Pancreas (tissue), 10 donors: ENCODE measurements around the gene OLFM1. TPM values are rescaled to one million over a fixed set of nuclear protein-coding genes. Genes with fewer than 3 reads are reported as not detected.

Experiments
- ATAC-seq, 4 donors: fragments of 200-7000 bp; cut with Tn5 transposase; one replicate each; pipeline versions ENCODE4 v1.8.0 to v1.9.1; 2020; ENCODE audit warnings: mild to moderate bottlenecking in 4 of 4, moderate library complexity in 4 of 4
- DNase-seq, 6 donors: peaks; one replicate each; pipeline ENCODE4 v3.0.0-alpha.2; 2020
- FAIRE-seq: peaks from 2 replicates; lab custom pipeline; 2012; peaks lifted over from hg19 to GRCh38; lab: Jason Lieb, UNC
- H3K27ac ChIP-seq, 4 donors: fragments of 200-600 bp; sonication (generic); 1 replicate in 3 of 4; 2 replicates in 1 of 4; pipeline versions ENCODE4 v1.5.0 to v1.8.0; 2020
- H3K27me3 ChIP-seq, 4 donors: fragments of 200-600 bp; one replicate each; pipeline ENCODE4 v1.8.0; 2021
- H3K36me3 ChIP-seq, 3 donors: fragments of 200-600 bp; sonication (generic) in 1 of 3; one replicate each; pipeline versions ENCODE4 v1.5.0 to v1.8.0; 2020 to 2021
- H3K4me1 ChIP-seq, 3 donors: fragments of 200-600 bp; one replicate each; pipeline ENCODE4 v1.8.0; 2021
- H3K4me3 ChIP-seq, 4 donors: fragments of 200-600 bp; sonication (generic) in 2 of 4; one replicate each; pipeline versions ENCODE4 v1.5.0 to v1.8.0; 2020 to 2021
- H3K9me3 ChIP-seq, 4 donors: fragments of 200-600 bp; one replicate each; pipeline ENCODE4 v1.8.0; 2021
- CTCF ChIP-seq, 4 donors: fragments of 200-600 bp; sonication (generic) in 3 of 4; IDR thresholded peaks; one replicate each; pipeline versions ENCODE4 v1.5.0 to v1.8.0; 2021; ENCODE audit warnings: antibody characterized with exemption in 4 of 4
- WGBS, 2 donors: extraction: QIAGEN DNeasy Blood & Tissue Kit; methylation state at CpG; one replicate each; pipeline ENCODE4 v1.1.7; 2013; 5-methylcytosine and 5-hydroxymethylcytosine counted together
- intact Hi-C, 3 donors: fragments of 100-400 bp; cut with DNase I; formaldehyde crosslinking; loops; one replicate each; pipeline versions ENCODE4 v1.11.1 to v1.14.2; 2022
- polyA plus RNA-seq, 2 donors: library from polyadenylated mRNA; stranded (reverse); fragments of 200-250 nt; gene quantifications; one replicate each; pipeline ENCODE4 v1.2.3, GENCODE V29; 2013
- total RNA-seq, 6 donors: library from RNA; stranded (reverse); fragmentation: NEBNext Ultra II Directional in 4 of 6; extraction: Animal tissue kit (Norgen Biotek cat#: 25700) in 4 of 6; gene quantifications; one replicate each; pipeline versions ENCODE4 v1.2.1 to v1.2.4, GENCODE V29; 2021 to 2023
- donor health status: healthy with polysubstance abuse.
- donor health status: DM: no; HTN: no; CAD: no; lungs with moderate emphysema.
- donor health status: DM: no; HTN: no; CAD: no.
- donor health status: control.
- donor health status: control.
- donor health status: Bipolar disorder and iron deficiency.
- donor health status: DM: yes; HTN: yes; CAD: no.
- donor health status: DM: no; HTN: no; CAD: no.
- donor health status: DM: no; HTN: no; CAD: no.
- donor health status: DM: yes; HTN: yes; CAD: no.

OLFM1 gene
- total and polyA plus RNA-seq, 8 donors = 5.9 to 14.1 (median 7.8) TPM

- no peak for TF ChIP-seq CTCF (IDR thresholded peaks at IDR 0.05)
- FAIRE-seq (no peak), ATAC-seq (peak; percentile 21 to 74 (median 63)), DNase-seq (peak in 2 of 6 donors; percentile 16 to 18)
- Histone ChIP-seq H3K4me3 (no peak overlapping the region), H3K27ac (no peak overlapping the region), H3K36me3 (no peaks in the 10 kb centered on the region), H3K27me3 (no peaks in the 10 kb centered on the region), H3K4me1 (peaks cover 0 to 4% (median 0%) of the 10 kb centered on the region in 3 donors), H3K9me3 (no peaks in the 10 kb centered on the region)
- WGBS, 2 donors = 26 to 27% methylated on average over 10 of the region's 10 CpGs
- intact Hi-C loops = no loop called here
Observed at GRCh38 chr9:135100241-135100681, 12.8 kb downstream of the OLFM1 start.

GRCh38 chr9:135100725-135101410, 13.4 kb downstream of the OLFM1 start:
- H3K27me3 ChIP-seq = no peaks in the 10 kb centered on the region
- no peak for FAIRE-seq
- no peaks in the 10 kb centered on the region for H3K36me3 ChIP-seq
- no peaks in the 10 kb centered on the region for H3K9me3 ChIP-seq
- no peak for TF ChIP-seq CTCF (IDR thresholded peaks at IDR 0.05)
- ATAC-seq = peak in 1 of 4 donors; percentile 10
- peak in 1 of 6 donors; percentile 41 for DNase-seq
- WGBS, 2 donors = 84 to 85% methylated on average over 10 of the region's 10 CpGs
- H3K4me1 ChIP-seq = peaks cover 0 to 4% (median 0%) of the 10 kb centered on the region in 3 donors
- H3K27ac ChIP-seq = no peak overlapping the region
- no peak overlapping the region for H3K4me3 ChIP-seq
- intact Hi-C loops = no loop called here

GRCh38 chr9:135101486-135101885, 14.0 kb downstream of the OLFM1 start:
- 85 to 92% methylated on average over 11 of the region's 11 CpGs for WGBS, 2 donors
- no peak overlapping the region for H3K27ac ChIP-seq
- DNase-seq = peak in 1 of 6 donors; percentile 43
- no peak for TF ChIP-seq CTCF (IDR thresholded peaks at IDR 0.05)
- intact Hi-C loops = no loop called here
- no peak overlapping the region for H3K4me3 ChIP-seq
- no peaks in the 10 kb centered on the region for H3K27me3 ChIP-seq
- no peak for FAIRE-seq
- no peak for ATAC-seq
- no peaks in the 10 kb centered on the region for H3K9me3 ChIP-seq
- H3K4me1 ChIP-seq = peaks cover 0 to 4% (median 0%) of the 10 kb centered on the region in 3 donors
- H3K36me3 ChIP-seq = no peaks in the 10 kb centered on the region

GRCh38 chr9:135101926-135102325, 14.5 kb downstream of the OLFM1 start:
- peaks cover 0 to 4% (median 0%) of the 10 kb centered on the region in 3 donors for H3K4me1 ChIP-seq
- intact Hi-C loops = no loop called here
- no peaks in the 10 kb centered on the region for H3K36me3 ChIP-seq
- no peak for TF ChIP-seq CTCF (IDR thresholded peaks at IDR 0.05)
- ATAC-seq (no peak), DNase-seq (peak in 1 of 6 donors; percentile 49), FAIRE-seq (no peak)
- no peak overlapping the region for H3K4me3 ChIP-seq
- WGBS, 2 donors = 85 to 89% methylated on average over 8 of the region's 8 CpGs
- H3K9me3 ChIP-seq = no peaks in the 10 kb centered on the region
- H3K27me3 ChIP-seq = no peaks in the 10 kb centered on the region
- no peak overlapping the region for H3K27ac ChIP-seq

- no peaks in the 10 kb centered on the region for H3K27me3 ChIP-seq
- 90 to 94% methylated on average over 12 of the region's 12 CpGs for WGBS, 2 donors
- H3K9me3 ChIP-seq = no peaks in the 10 kb centered on the region
- no peak overlapping the region for H3K4me3 ChIP-seq
- DNase-seq = peak in 1 of 6 donors; percentile 49
- H3K27ac ChIP-seq = no peak overlapping the region
- peaks cover 0 to 4% (median 0%) of the 10 kb centered on the region in 3 donors for H3K4me1 ChIP-seq
- no peak for ATAC-seq
- no peak for TF ChIP-seq CTCF (IDR thresholded peaks at IDR 0.05)
- H3K36me3 ChIP-seq = no peaks in the 10 kb centered on the region
- FAIRE-seq = no peak
- intact Hi-C loops = no loop called here
Observed at GRCh38 chr9:135102331-135102730, 14.9 kb downstream of the OLFM1 start.
